Mesothelial cell of epicardium (in vitro differentiated cells): ENCODE data around the gene VWA5B1. TPM values are rescaled to one million over a fixed set of nuclear protein-coding genes. Genes with fewer than 3 reads are reported as not detected.

ENCODE experiments used
- DNase-seq, 2 experiments: peaks; one replicate each; pipeline ENCODE4 v3.0.0; 2021; ENCODE audit warnings: low spot score in 2 of 2; ENCODE audit not compliant: unreplicated experiment in 2 of 2
- H3K27ac Mint-ChIP-seq: 2 replicates; pipeline ENCODE4 v1.8.0; 2021; ENCODE audit warnings: mixed read lengths
- H3K27me3 Mint-ChIP-seq: 2 replicates; pipeline ENCODE4 v1.8.0; 2021; ENCODE audit warnings: low read depth, mixed read lengths
- H3K36me3 Mint-ChIP-seq: 2 replicates; pipeline ENCODE4 v1.8.0; 2021; ENCODE audit warnings: mixed read lengths
- H3K4me1 Mint-ChIP-seq: 2 replicates; pipeline ENCODE4 v1.8.0; 2021; ENCODE audit warnings: mixed read lengths
- H3K4me3 Mint-ChIP-seq: 2 replicates; pipeline ENCODE4 v1.8.0; 2021; ENCODE audit warnings: mild to moderate bottlenecking, moderate library complexity, mixed read lengths
- H3K9me3 Mint-ChIP-seq: 2 replicates; pipeline ENCODE4 v1.8.0; 2021; ENCODE audit warnings: mixed read lengths
- CTCF ChIP-seq: fragments of 200-600 bp; sonication (generic); IDR thresholded peaks from one replicate; pipeline ENCODE4 v1.5.0; 2021; ENCODE audit warnings: antibody characterized with exemption; ENCODE audit not compliant: unreplicated experiment
- total RNA-seq: library from RNA; stranded (reverse); gene quantifications from 3 replicates; pipeline ENCODE4 v1.2.1, GENCODE V29; 2021

The VWA5B1 gene
- total RNA-seq, 1 donor from 2014 or later, result 0.25 TPM

- Mint-ChIP-seq H3K27me3 (peaks cover 59% of the 10 kb centered on the region), H3K4me1 (peaks cover 4% of the 10 kb centered on the region), H3K27ac (no peak overlapping the region), H3K9me3 (no peaks in the 10 kb centered on the region), H3K4me3 (no peak overlapping the region), H3K36me3 (no peaks in the 10 kb centered on the region)
- no peak for TF ChIP-seq CTCF
- no peak for DNase-seq
These were observed 29.0 kb downstream of the VWA5B1 start for GRCh38 chr1:20319456-20320220.

- Mint-ChIP-seq H3K36me3 (no peaks in the 10 kb centered on the region), H3K4me3 (no peak overlapping the region), H3K27me3 (peaks cover 57% of the 10 kb centered on the region), H3K27ac (no peak overlapping the region), H3K9me3 (no peaks in the 10 kb centered on the region), H3K4me1 (peaks cover 12% of the 10 kb centered on the region)
- no peak for DNase-seq
- TF ChIP-seq CTCF, result no peak
These were observed 30.0 kb downstream of the VWA5B1 start for GRCh38 chr1:20320704-20321103.

GRCh38 chr1:20321573-20321972 is 30.9 kb downstream of the VWA5B1 start:
- Mint-ChIP-seq H3K9me3 (no peaks in the 10 kb centered on the region), H3K4me3 (no peak overlapping the region), H3K27ac (no peak overlapping the region), H3K27me3 (peaks cover 57% of the 10 kb centered on the region), H3K36me3 (no peaks in the 10 kb centered on the region), H3K4me1 (peaks cover 17% of the 10 kb centered on the region)
- DNase-seq, result no peak
- TF ChIP-seq CTCF, result no peak

- no peak for TF ChIP-seq CTCF
- H3K27ac Mint-ChIP-seq, result no peak overlapping the region
- no peaks in the 10 kb centered on the region for H3K36me3 Mint-ChIP-seq
- H3K27me3 Mint-ChIP-seq, result peaks cover 62% of the 10 kb centered on the region
- DNase-seq, result no peak
- H3K4me3 Mint-ChIP-seq, result no peak overlapping the region
- H3K9me3 Mint-ChIP-seq, result no peaks in the 10 kb centered on the region
- H3K4me1 Mint-ChIP-seq, result peaks cover 17% of the 10 kb centered on the region
These were observed 31.6 kb downstream of the VWA5B1 start for GRCh38 chr1:20322081-20322824.

GRCh38 chr1:20322825-20323612 is 32.3 kb downstream of the VWA5B1 start:
- no peaks in the 10 kb centered on the region for H3K36me3 Mint-ChIP-seq
- H3K4me1 Mint-ChIP-seq, result peaks cover 17% of the 10 kb centered on the region
- no peak for DNase-seq
- no peaks in the 10 kb centered on the region for H3K9me3 Mint-ChIP-seq
- TF ChIP-seq CTCF, result no peak
- H3K27me3 Mint-ChIP-seq, result peaks cover 69% of the 10 kb centered on the region
- H3K4me3 Mint-ChIP-seq, result no peak overlapping the region
- H3K27ac Mint-ChIP-seq, result no peak overlapping the region
